ENCODE results near the gene INHBC.

Gene INHBC

DNA sequence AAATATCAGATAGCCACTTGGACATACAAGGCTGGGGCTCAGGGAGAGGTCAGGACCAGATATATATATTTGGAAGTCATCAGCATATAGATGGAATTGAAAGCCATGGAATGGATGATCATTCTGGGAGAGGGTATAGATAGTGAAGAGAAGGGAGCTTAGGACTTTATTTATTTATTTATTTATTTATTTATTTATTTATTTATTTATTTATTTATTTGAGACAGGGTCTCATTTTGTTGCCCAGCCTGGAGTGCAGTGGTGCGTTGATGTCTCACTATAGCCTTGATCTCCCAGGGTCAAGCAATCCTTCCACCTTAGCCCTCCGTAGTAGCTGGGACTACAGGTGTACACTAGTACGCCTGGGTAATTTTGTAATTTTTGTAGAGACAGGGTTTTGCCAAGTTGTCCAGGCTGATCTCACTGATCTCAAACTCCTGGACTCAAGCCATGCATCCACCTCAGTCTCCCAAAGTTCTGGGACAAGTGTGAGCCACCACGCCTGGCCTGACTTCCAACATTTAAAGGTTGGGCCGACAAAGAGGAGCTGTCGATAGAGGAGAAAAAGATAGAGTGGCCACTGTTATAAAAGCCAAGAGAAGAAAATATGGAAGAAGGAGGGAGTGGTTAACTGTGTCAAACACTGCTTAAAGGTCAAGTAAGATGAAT is 11.8 kb downstream of the INHBC start:
- Histone ChIP-seq H3K4me3 (ENCODE audit: low read depth, low read length) (no peak overlapping the region), H3K9me3 (ENCODE audit: control insufficient read depth, insufficient read depth, low read depth, low read length) (no peaks in the 10 kb centered on the region), H3K27ac (ENCODE audit: extremely low read depth, low read depth, low read length) (no peak overlapping the region), H3K36me3 (ENCODE audit: control insufficient read depth in 2 of 2, insufficient read depth in 1 of 2, low read length in 2 of 2) (no peaks in the 10 kb centered on the region), H3K4me1 (ENCODE audit: control insufficient read depth, insufficient read depth, low read length) (no peaks in the 10 kb centered on the region)
- CTCF ChIA-PET, result interaction anchor here (0.6 to 2.4 kb wide), 6 partner anchors 10 to 270 kb away, joined by 3 to 14 read pairs (median 4); partner anchors contain the start of gene GLI1
- POLR2A ChIA-PET, result no interaction called here
- peak; percentile 66; the same call in 1 of the 2 replicates for TF ChIP-seq ZNF292 (tag by site-specific recombination; IDR thresholded peaks at IDR 0.05; ENCODE audit: borderline replicate concordance, low read depth)
- peak; percentile 89 for TF ChIP-seq ZNF433 (tag by site-specific recombination; IDR thresholded peaks at IDR 0.05; ENCODE audit: low read depth)
- no peak for TF ChIP-seq ZNF776 (tag by site-specific recombination; IDR thresholded peaks at IDR 0.05; ENCODE audit: borderline replicate concordance)
- TF ChIP-seq ZNF560 (tag by site-specific recombination; IDR thresholded peaks at IDR 0.05; ENCODE audit: borderline replicate concordance), result peak; percentile 95
- TF ChIP-seq OSR2 (tag by site-specific recombination; IDR thresholded peaks at IDR 0.05), result no peak
- no peak for TF ChIP-seq KLF16 (tag by site-specific recombination; IDR thresholded peaks at IDR 0.05)
- peak; percentile 70; the same call in 1 of the 2 replicates for TF ChIP-seq ZNF19 (tag by site-specific recombination; IDR thresholded peaks at IDR 0.05; ENCODE audit: low read depth)
- TF ChIP-seq ZBTB1 (tag by site-specific recombination; IDR thresholded peaks at IDR 0.05), result 0 out of 2 replicates have a peak, but pooled peaks have one; percentile 36
- TF ChIP-seq, protein P1, sequence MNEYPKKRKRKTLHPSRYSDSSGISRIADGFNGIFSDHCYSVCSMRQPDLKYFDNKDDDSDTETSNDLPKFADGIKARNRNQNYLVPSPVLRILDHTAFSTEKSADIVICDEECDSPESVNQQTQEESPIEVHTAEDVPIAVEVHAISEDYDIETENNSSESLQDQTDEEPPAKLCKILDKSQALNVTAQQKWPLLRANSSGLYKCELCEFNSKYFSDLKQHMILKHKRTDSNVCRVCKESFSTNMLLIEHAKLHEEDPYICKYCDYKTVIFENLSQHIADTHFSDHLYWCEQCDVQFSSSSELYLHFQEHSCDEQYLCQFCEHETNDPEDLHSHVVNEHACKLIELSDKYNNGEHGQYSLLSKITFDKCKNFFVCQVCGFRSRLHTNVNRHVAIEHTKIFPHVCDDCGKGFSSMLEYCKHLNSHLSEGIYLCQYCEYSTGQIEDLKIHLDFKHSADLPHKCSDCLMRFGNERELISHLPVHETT (tag by site-specific recombination; IDR thresholded peaks at IDR 0.05), result peak; percentile 64; the same call in 1 of the 2 replicates
- TF ChIP-seq ZFP41 (tag by site-specific recombination; IDR thresholded peaks at IDR 0.05; ENCODE audit: borderline replicate concordance), result no peak
- peak; percentile 81; the same call in 1 of the 2 replicates for TF ChIP-seq ZNF266 (tag by site-specific recombination; IDR thresholded peaks at IDR 0.05; ENCODE audit: low read depth)
- TF ChIP-seq GFI1B (tag by site-specific recombination; IDR thresholded peaks at IDR 0.05), result 0 out of 2 replicates have a peak, but pooled peaks have one; percentile 21
- TF ChIP-seq ZBTB21 (tag by site-specific recombination; IDR thresholded peaks at IDR 0.05), result peak; percentile 69
- TF ChIP-seq ZNF221 (tag by site-specific recombination; IDR thresholded peaks at IDR 0.05; ENCODE audit: borderline replicate concordance), result no peak
- peak; percentile 47 for TF ChIP-seq ZNF654 (tag by site-specific recombination; IDR thresholded peaks at IDR 0.05; ENCODE audit: low read depth)
- peak; percentile 97 for TF ChIP-seq ZNF394 (tag by site-specific recombination; IDR thresholded peaks at IDR 0.05; ENCODE audit: borderline replicate concordance)
- peak; percentile 80 for TF ChIP-seq ZNF623 (tag by site-specific recombination; IDR thresholded peaks at IDR 0.05)
- peak; percentile 94 for TF ChIP-seq ZNF518A (tag by site-specific recombination; conservative IDR thresholded peaks at IDR 0.05; ENCODE audit: low read depth)
- TF ChIP-seq ZNF23 (tag by site-specific recombination; IDR thresholded peaks at IDR 0.05; ENCODE audit: borderline replicate concordance), result 0 out of 2 replicates have a peak, but pooled peaks have one; percentile 8
- TF ChIP-seq ZNF202 (tag by site-specific recombination; IDR thresholded peaks at IDR 0.05; ENCODE audit: borderline replicate concordance), result no peak; the same call in 1 of the 2 replicates
- TF ChIP-seq ZNF664 (tag by site-specific recombination; IDR thresholded peaks at IDR 0.05), result peak; percentile 87
- TF ChIP-seq BCL11B (tag by site-specific recombination; IDR thresholded peaks at IDR 0.05; ENCODE audit: low read depth), result 0 out of 2 replicates have a peak, but pooled peaks have one; percentile 43
- TF ChIP-seq OVOL3 (tag by site-specific recombination; IDR thresholded peaks at IDR 0.05), result peak; percentile 63; the same call in 1 of the 2 replicates
- TF ChIP-seq KLF8 (tag by site-specific recombination; IDR thresholded peaks at IDR 0.05), result no peak
- peak; percentile 83 for TF ChIP-seq ZNF558 (tag by site-specific recombination; IDR thresholded peaks at IDR 0.05)
- peak; percentile 63 for TF ChIP-seq ZXDB (tag by site-specific recombination; IDR thresholded peaks at IDR 0.05)
- TF ChIP-seq ZNF514 (tag by site-specific recombination; IDR thresholded peaks at IDR 0.05), result 0 out of 2 replicates have a peak, but pooled peaks have one; percentile 69
- TF ChIP-seq, protein P2, sequence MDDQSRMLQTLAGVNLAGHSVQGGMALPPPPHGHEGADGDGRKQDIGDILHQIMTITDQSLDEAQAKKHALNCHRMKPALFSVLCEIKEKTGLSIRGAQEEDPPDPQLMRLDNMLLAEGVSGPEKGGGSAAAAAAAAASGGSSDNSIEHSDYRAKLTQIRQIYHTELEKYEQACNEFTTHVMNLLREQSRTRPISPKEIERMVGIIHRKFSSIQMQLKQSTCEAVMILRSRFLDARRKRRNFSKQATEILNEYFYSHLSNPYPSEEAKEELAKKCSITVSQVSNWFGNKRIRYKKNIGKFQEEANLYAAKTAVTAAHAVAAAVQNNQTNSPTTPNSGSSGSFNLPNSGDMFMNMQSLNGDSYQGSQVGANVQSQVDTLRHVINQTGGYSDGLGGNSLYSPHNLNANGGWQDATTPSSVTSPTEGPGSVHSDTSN (CRISPR knock-in tag; IDR thresholded peaks at IDR 0.05), result no peak
- TF ChIP-seq ZNF211 (tag by site-specific recombination; IDR thresholded peaks at IDR 0.05; ENCODE audit: low read depth), result no peak
- peak; percentile 94 for TF ChIP-seq ZNF404 (tag by site-specific recombination; IDR thresholded peaks at IDR 0.05)
